Mesendoderm (in vitro differentiated cells): ENCODE measurements around the gene FAM76B.

ENCODE experiments used
- DNase-seq: peaks from one replicate; pipeline ENCODE4 v3.0.0; 2013
- H2AK5ac ChIP-seq: 2 replicates; pipeline ENCODE4 v1.6.1; 2013; ENCODE audit warnings: low read length, inconsistent platforms
- H2BK120ac ChIP-seq: 2 replicates; pipeline ENCODE4 v1.6.1; 2013; ENCODE audit warnings: low read depth, mild to moderate bottlenecking, low read length, moderate library complexity, mixed read lengths
- H2BK15ac ChIP-seq: replicated peaks from 2 replicates; pipeline ENCODE4 v1.6.1; 2013; ENCODE audit warnings: low read depth, mild to moderate bottlenecking, moderate library complexity
- H2BK5ac ChIP-seq: 2 replicates; pipeline ENCODE4 v1.6.1; 2013; ENCODE audit warnings: low read length, inconsistent platforms
- H3K18ac ChIP-seq: 2 replicates; pipeline ENCODE4 v1.6.1; 2013; ENCODE audit warnings: mild to moderate bottlenecking, low read length, mixed read lengths
- H3K23ac ChIP-seq: one replicate; pipeline ENCODE4 v1.6.1; 2013; ENCODE audit warnings: low read length
- H3K27ac ChIP-seq: 2 replicates; pipeline ENCODE4 v1.5.1; 2013; ENCODE audit warnings: low read depth, mild to moderate bottlenecking, inconsistent platforms, low read length, moderate library complexity
- H3K27me3 ChIP-seq: 2 replicates; pipeline ENCODE4 v1.6.1; 2013; ENCODE audit warnings: low read length, control low read depth, mild to moderate bottlenecking, inconsistent platforms; ENCODE audit not compliant: insufficient read depth, poor library complexity
- H3K36me3 ChIP-seq: 2 replicates; pipeline ENCODE4 v1.6.1; 2013; ENCODE audit warnings: low read length, inconsistent platforms; ENCODE audit not compliant: control insufficient read depth, insufficient read depth
- H3K4ac ChIP-seq: one replicate; pipeline ENCODE4 v1.6.1; 2013; ENCODE audit warnings: low read depth, mild to moderate bottlenecking, low read length, moderate library complexity
- H3K4me1 ChIP-seq: 2 replicates; pipeline ENCODE4 v1.6.1; 2013; ENCODE audit warnings: low read depth, low read length, inconsistent platforms; ENCODE audit not compliant: control insufficient read depth
- H3K4me2 ChIP-seq: 2 replicates; pipeline ENCODE4 v1.6.1; 2013; ENCODE audit warnings: low read length
- H3K4me3 ChIP-seq: 2 replicates; pipeline ENCODE4 v1.5.1; 2013; ENCODE audit warnings: mild to moderate bottlenecking, low read length
- H3K56ac ChIP-seq: one replicate; pipeline ENCODE4 v1.6.1; 2013; ENCODE audit warnings: low read length
- H3K79me1 ChIP-seq: 2 replicates; pipeline ENCODE4 v1.6.1; 2013; ENCODE audit warnings: low read length, inconsistent platforms
- H3K79me2 ChIP-seq: 2 replicates; pipeline ENCODE4 v1.6.1; 2013; ENCODE audit warnings: mild to moderate bottlenecking, low read length; ENCODE audit not compliant: control insufficient read depth, insufficient read depth
- H3K9ac ChIP-seq: 2 replicates; pipeline ENCODE4 v1.6.1; 2013; ENCODE audit warnings: low read length, inconsistent platforms
- H4K5ac ChIP-seq: one replicate; pipeline ENCODE4 v1.6.1; 2013; ENCODE audit warnings: low read length
- H4K8ac ChIP-seq: one replicate; pipeline ENCODE4 v1.6.1; 2013; ENCODE audit warnings: low read depth, mild to moderate bottlenecking, control low read depth, low read length, moderate library complexity
- WGBS: extraction: QIAGEN DNeasy Blood & Tissue Kit; methylation state at CpG from one replicate; pipeline ENCODE4 v1.1.7; 2013; ENCODE audit warnings: low lambda C conversion rate, missing lambda C conversion rate; ENCODE audit not compliant: insufficient coverage; ENCODE audit errors: extremely low coverage; 5-methylcytosine and 5-hydroxymethylcytosine counted together

The FAM76B gene

GRCh38 chr11:95762534-95762933, 27.0 kb downstream of the FAM76B start:
- Histone ChIP-seq H2AK5ac (no peak overlapping the region), H3K27ac (no peak overlapping the region), H2BK15ac (no peak overlapping the region), H3K23ac (no peak overlapping the region), H3K4me2 (no peak overlapping the region), H3K36me3 (no peaks in the 10 kb centered on the region), H3K4ac (no peak overlapping the region), H2BK120ac (no peak overlapping the region), H4K8ac (no peak overlapping the region), H3K4me1 (no peaks in the 10 kb centered on the region), H3K4me3 (no peak overlapping the region), H2BK5ac (no peak overlapping the region), H3K56ac (no peak overlapping the region), H4K5ac (no peak overlapping the region), H3K79me1 (no peaks in the 10 kb centered on the region), H3K27me3 (no peaks in the 10 kb centered on the region), H3K18ac (no peak overlapping the region), H3K79me2 (no peaks in the 10 kb centered on the region), H3K9ac (no peak overlapping the region)
- DNase-seq, result peak; percentile 35
- WGBS, result no CpG with 5 or more reads among the region's 3 CpGs

DNA sequence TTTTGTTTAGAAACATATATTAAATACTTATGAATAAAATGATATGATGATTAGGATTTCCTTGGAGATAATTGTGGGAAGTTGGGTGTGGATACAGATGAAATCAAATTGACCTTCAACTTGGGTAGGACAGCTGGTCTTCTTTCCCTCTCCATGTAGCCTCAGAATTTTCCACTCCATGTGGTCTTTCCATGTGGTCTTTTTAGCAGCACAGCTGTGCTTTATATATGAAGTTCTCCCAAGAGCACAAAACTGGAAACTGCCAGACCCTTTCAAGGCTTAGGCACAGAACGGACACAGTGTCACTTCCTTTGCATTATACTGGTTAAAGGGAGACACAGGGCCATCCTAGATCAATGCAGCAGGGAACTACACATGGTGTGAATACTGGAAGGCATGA, 28.6 kb downstream of the FAM76B start:
- no peak overlapping the region for H2AK5ac ChIP-seq
- H4K5ac ChIP-seq, result no peak overlapping the region
- H3K9ac ChIP-seq, result no peak overlapping the region
- H3K4me3 ChIP-seq, result no peak overlapping the region
- H3K18ac ChIP-seq, result no peak overlapping the region
- no peaks in the 10 kb centered on the region for H3K36me3 ChIP-seq
- H2BK5ac ChIP-seq, result no peak overlapping the region
- H3K79me1 ChIP-seq, result no peaks in the 10 kb centered on the region
- no peak for DNase-seq
- H3K4me2 ChIP-seq, result no peak overlapping the region
- no peak overlapping the region for H2BK120ac ChIP-seq
- no peak overlapping the region for H2BK15ac ChIP-seq
- no peaks in the 10 kb centered on the region for H3K4me1 ChIP-seq
- H3K23ac ChIP-seq, result no peak overlapping the region
- no CpG with 5 or more reads among the region's 1 CpG for WGBS
- H3K56ac ChIP-seq, result no peak overlapping the region
- H4K8ac ChIP-seq, result no peak overlapping the region
- no peak overlapping the region for H3K27ac ChIP-seq
- no peaks in the 10 kb centered on the region for H3K27me3 ChIP-seq
- H3K79me2 ChIP-seq, result no peaks in the 10 kb centered on the region
- no peak overlapping the region for H3K4ac ChIP-seq

DNA sequence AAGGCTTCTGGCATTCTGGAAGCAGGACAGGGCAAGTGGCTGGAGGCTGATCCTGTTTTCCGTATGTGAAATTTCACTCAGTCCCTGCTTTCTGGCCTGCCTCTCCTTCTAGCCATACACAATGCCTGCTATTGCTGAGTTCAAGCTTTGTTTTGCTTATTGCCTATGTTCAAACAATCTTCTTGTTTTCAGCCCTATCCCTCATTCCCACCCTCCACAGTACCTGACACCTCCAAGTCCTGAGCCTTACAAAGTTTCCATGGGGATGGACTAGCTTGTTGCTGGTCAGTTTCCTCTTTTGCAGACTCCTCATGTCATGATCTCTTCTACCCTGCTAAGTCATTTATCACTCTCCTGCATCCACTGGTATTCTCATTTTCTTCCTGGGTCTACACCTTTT, 38.1 kb downstream of the FAM76B start:
- Histone ChIP-seq H3K4me2 (no peak overlapping the region), H4K8ac (no peak overlapping the region), H3K27me3 (no peaks in the 10 kb centered on the region), H3K23ac (no peak overlapping the region), H3K18ac (no peak overlapping the region), H3K79me1 (no peaks in the 10 kb centered on the region), H2BK5ac (no peak overlapping the region), H3K36me3 (no peaks in the 10 kb centered on the region), H2BK120ac (no peak overlapping the region), H3K79me2 (no peaks in the 10 kb centered on the region), H3K27ac (no peak overlapping the region), H2BK15ac (no peak overlapping the region), H2AK5ac (no peak overlapping the region), H3K56ac (no peak overlapping the region), H3K4ac (no peak overlapping the region), H3K4me1 (no peaks in the 10 kb centered on the region), H4K5ac (no peak overlapping the region), H3K9ac (no peak overlapping the region), H3K4me3 (no peak overlapping the region)
- no CpG with 5 or more reads among the region's 1 CpG for whole genome bisulfite sequencing
- DNase-seq, result no peak

DNA sequence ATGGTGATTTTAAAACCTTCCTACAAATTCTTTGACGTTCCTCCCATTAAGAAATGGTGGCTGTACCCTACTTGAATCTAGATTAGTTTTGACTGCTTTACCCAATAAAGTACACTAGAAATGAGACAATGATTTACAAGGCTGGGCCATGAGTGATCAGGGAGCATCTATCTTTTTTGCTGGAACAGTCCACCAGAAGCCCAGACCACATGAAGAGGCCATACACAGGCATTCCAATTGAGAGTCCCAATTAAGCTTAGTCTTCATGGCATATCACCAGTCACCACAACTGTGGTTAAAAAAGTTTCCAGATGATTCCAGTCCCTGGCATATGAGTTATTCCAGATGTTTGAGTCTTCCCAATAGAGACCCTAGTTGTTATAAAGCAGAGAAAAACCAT, 39.5 kb downstream of the FAM76B start:
- Histone ChIP-seq H3K4me3 (no peak overlapping the region), H3K18ac (no peak overlapping the region), H2BK15ac (no peak overlapping the region), H3K79me1 (no peaks in the 10 kb centered on the region), H3K4me2 (no peak overlapping the region), H2BK5ac (no peak overlapping the region), H3K27me3 (no peaks in the 10 kb centered on the region), H3K79me2 (no peaks in the 10 kb centered on the region), H4K5ac (no peak overlapping the region), H4K8ac (no peak overlapping the region), H3K23ac (no peak overlapping the region), H3K36me3 (no peaks in the 10 kb centered on the region), H3K56ac (no peak overlapping the region), H3K9ac (no peak overlapping the region), H3K4me1 (no peaks in the 10 kb centered on the region), H3K4ac (no peak overlapping the region), H2AK5ac (no peak overlapping the region), H2BK120ac (no peak overlapping the region), H3K27ac (no peak overlapping the region)
- WGBS, result no CpG with 5 or more reads among the region's 1 CpG
- DNase-seq, result no peak

DNA sequence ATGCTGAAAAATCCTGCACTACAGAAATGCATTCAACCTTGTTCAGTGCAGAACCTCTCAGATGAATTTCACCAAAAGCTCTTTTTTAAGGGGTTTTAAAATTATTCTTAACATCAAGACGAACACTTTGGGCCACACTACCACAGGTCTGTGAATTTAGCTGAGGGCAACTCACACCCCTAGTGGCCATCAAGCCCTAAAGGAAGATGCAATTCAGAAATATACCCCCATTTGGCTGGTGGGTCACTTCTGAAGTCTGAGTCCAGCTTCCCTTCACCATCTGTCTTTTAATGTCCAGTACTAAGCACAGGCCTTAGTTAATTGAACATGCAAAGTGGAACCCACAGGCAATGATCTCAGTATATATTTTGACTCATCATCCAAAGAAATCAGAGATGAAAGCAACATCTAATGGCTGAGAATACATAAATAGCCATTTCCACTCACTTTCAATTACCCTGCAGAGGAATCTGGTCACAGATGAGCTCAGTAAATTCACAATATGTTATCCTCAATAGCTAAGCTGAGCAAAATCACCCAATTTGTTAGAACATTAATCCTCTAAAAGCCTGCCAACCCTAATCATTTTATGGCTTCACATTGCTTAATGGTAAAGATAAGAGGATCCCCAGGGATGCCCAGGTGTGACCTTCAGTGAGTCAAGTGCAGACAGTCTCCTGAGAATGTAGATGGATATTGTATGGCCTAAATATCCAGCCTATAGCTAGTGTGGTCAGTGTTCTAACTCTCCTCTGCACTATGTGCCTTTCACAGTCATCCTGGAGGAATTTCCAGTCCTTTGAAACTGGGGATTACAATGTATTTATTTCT, 50.3 kb downstream of the FAM76B start:
- H2AK5ac ChIP-seq, result no peak overlapping the region
- H3K4ac ChIP-seq, result no peak overlapping the region
- H3K9ac ChIP-seq, result no peak overlapping the region
- H3K36me3 ChIP-seq, result no peaks in the 10 kb centered on the region
- no peak overlapping the region for H2BK120ac ChIP-seq
- H3K79me1 ChIP-seq, result no peaks in the 10 kb centered on the region
- no peak overlapping the region for H3K56ac ChIP-seq
- H3K79me2 ChIP-seq, result no peaks in the 10 kb centered on the region
- WGBS, result no CpG with 5 or more reads among the region's 1 CpG
- no peak overlapping the region for H2BK15ac ChIP-seq
- H3K4me1 ChIP-seq, result no peaks in the 10 kb centered on the region
- H4K5ac ChIP-seq, result no peak overlapping the region
- no peak overlapping the region for H3K4me2 ChIP-seq
- H2BK5ac ChIP-seq, result no peak overlapping the region
- no peak overlapping the region for H3K27ac ChIP-seq
- DNase-seq, result peak; percentile 32
- no peak overlapping the region for H3K4me3 ChIP-seq
- H3K18ac ChIP-seq, result no peak overlapping the region
- no peak overlapping the region for H4K8ac ChIP-seq
- no peak overlapping the region for H3K23ac ChIP-seq
- no peaks in the 10 kb centered on the region for H3K27me3 ChIP-seq

- H3K4me2 ChIP-seq, result no peak overlapping the region
- H3K27ac ChIP-seq, result no peak overlapping the region
- no peaks in the 10 kb centered on the region for H3K79me2 ChIP-seq
- no peaks in the 10 kb centered on the region for H3K27me3 ChIP-seq
- no peaks in the 10 kb centered on the region for H3K79me1 ChIP-seq
- no peak overlapping the region for H2BK5ac ChIP-seq
- no peak overlapping the region for H3K18ac ChIP-seq
- H2BK120ac ChIP-seq, result no peak overlapping the region
- H4K5ac ChIP-seq, result no peak overlapping the region
- DNase-seq, result no peak
- H3K4ac ChIP-seq, result no peak overlapping the region
- WGBS, result no CpG with 5 or more reads among the region's 2 CpGs
- H3K23ac ChIP-seq, result no peak overlapping the region
- no peaks in the 10 kb centered on the region for H3K4me1 ChIP-seq
- no peaks in the 10 kb centered on the region for H3K36me3 ChIP-seq
- H3K56ac ChIP-seq, result no peak overlapping the region
- no peak overlapping the region for H2BK15ac ChIP-seq
- H2AK5ac ChIP-seq, result no peak overlapping the region
- no peak overlapping the region for H3K4me3 ChIP-seq
- no peak overlapping the region for H4K8ac ChIP-seq
- no peak overlapping the region for H3K9ac ChIP-seq
Observed at GRCh38 chr11:95736809-95737208, 52.8 kb downstream of the FAM76B start.
